Liver (tissue), 9 donors: Measurements from ENCODE around the gene SMARCE1. TPM values are rescaled to one million over a fixed set of nuclear protein-coding genes. Genes with fewer than 3 reads are reported as not detected.

Source experiments
- DNase-seq: peaks from one replicate; pipeline ENCODE4 v3.0.0-alpha.2; 2017; ENCODE audit warnings: low spot score
- H3K27ac ChIP-seq, 2 donors: one replicate each; pipeline ENCODE4 v1.7.0; 2013; ENCODE audit warnings: inconsistent platforms in 2 of 2, low read length in 2 of 2, control low read depth in 1 of 2, low read depth in 1 of 2, mild to moderate bottlenecking in 1 of 2
- H3K27me3 ChIP-seq, 4 donors: one replicate each; pipeline versions ENCODE4 v1.6.1 to v1.7.0; 2013; ENCODE audit warnings: low read length in 3 of 4, inconsistent platforms in 1 of 4, mild to moderate bottlenecking in 1 of 4, moderate library complexity in 1 of 4; ENCODE audit not compliant: control insufficient read depth in 4 of 4, insufficient read depth in 4 of 4
- H3K36me3 ChIP-seq, 4 donors: one replicate each; pipeline versions ENCODE4 v1.6.1 to v1.7.0; 2013; ENCODE audit warnings: low read length in 3 of 4, mild to moderate bottlenecking in 3 of 4, low read depth in 1 of 4, moderate library complexity in 1 of 4; ENCODE audit not compliant: control insufficient read depth in 4 of 4, insufficient read depth in 3 of 4
- H3K4me1 ChIP-seq, 4 donors: one replicate each; pipeline versions ENCODE4 v1.6.1 to v1.7.0; 2013; ENCODE audit warnings: low read length in 3 of 4, mild to moderate bottlenecking in 3 of 4, moderate library complexity in 1 of 4; ENCODE audit not compliant: control insufficient read depth in 4 of 4, insufficient read depth in 4 of 4
- H3K4me3 ChIP-seq, 3 donors: one replicate each; pipeline versions ENCODE4 v1.6.1 to v1.7.0; 2013; ENCODE audit warnings: low read length in 3 of 3, control low read depth in 1 of 3, low read depth in 1 of 3, mild to moderate bottlenecking in 1 of 3
- H3K9ac ChIP-seq, 2 donors: one replicate each; pipeline ENCODE4 v1.7.0; 2013; ENCODE audit warnings: low read length in 2 of 2, mild to moderate bottlenecking in 2 of 2, moderate library complexity in 2 of 2, control low read depth in 1 of 2, low read depth in 1 of 2
- H3K9me3 ChIP-seq, 4 donors: one replicate each; pipeline versions ENCODE4 v1.6.1 to v1.7.0; 2013; ENCODE audit warnings: low read length in 3 of 4; ENCODE audit not compliant: control insufficient read depth in 4 of 4
- EGR1 ChIP-seq, 2 donors: IDR thresholded peaks; 2 replicates each; pipeline ENCODE4 v1.6.1; 2016 to 2018; ENCODE audit warnings: antibody characterized with exemption in 2 of 2, low read depth in 2 of 2
- FOXA1 ChIP-seq: IDR thresholded peaks from 2 replicates; pipeline ENCODE4 v1.6.1; 2016; ENCODE audit warnings: antibody characterized with exemption
- FOXA2 ChIP-seq: IDR thresholded peaks from 2 replicates; pipeline ENCODE4 v1.6.1; 2016; ENCODE audit warnings: antibody characterized with exemption
- GABPA ChIP-seq, 2 donors: IDR thresholded peaks in 1 of 2; conservative IDR thresholded peaks in 1 of 2; 2 replicates each; pipeline ENCODE4 v1.6.1; 2016; ENCODE audit warnings: antibody characterized with exemption in 2 of 2, mild to moderate bottlenecking in 1 of 2, moderate library complexity in 1 of 2
- HNF4G ChIP-seq: IDR thresholded peaks from 2 replicates; pipeline ENCODE4 v1.6.1; 2016; ENCODE audit warnings: antibody characterized with exemption
- JUND ChIP-seq, 2 donors: IDR thresholded peaks; 2 replicates each; pipeline ENCODE4 v1.6.1; 2016; ENCODE audit warnings: antibody characterized with exemption in 2 of 2
- MAX ChIP-seq: IDR thresholded peaks from 2 replicates; pipeline ENCODE4 v1.6.1; 2016; ENCODE audit warnings: antibody characterized with exemption
- NR2F2 ChIP-seq: IDR thresholded peaks from 2 replicates; pipeline ENCODE4 v1.6.1; 2016; ENCODE audit warnings: antibody characterized with exemption
- RAD21 ChIP-seq, 2 donors: IDR thresholded peaks; 2 replicates each; pipeline ENCODE4 v1.6.1; 2016; ENCODE audit warnings: antibody characterized with exemption in 2 of 2, mild to moderate bottlenecking in 2 of 2
- RXRA ChIP-seq, 2 donors: IDR thresholded peaks; 2 replicates each; pipeline ENCODE4 v1.6.1; 2017 to 2018; ENCODE audit warnings: antibody characterized with exemption in 2 of 2, mild to moderate bottlenecking in 1 of 2
- SP1 ChIP-seq: IDR thresholded peaks from 2 replicates; pipeline ENCODE4 v1.6.1; 2018; ENCODE audit warnings: antibody characterized with exemption, mild to moderate bottlenecking
- TAF1 ChIP-seq: conservative IDR thresholded peaks from 2 replicates; pipeline ENCODE4 v1.6.1; 2016; ENCODE audit warnings: antibody characterized with exemption, mild to moderate bottlenecking
- YY1 ChIP-seq: IDR thresholded peaks from 2 replicates; pipeline ENCODE4 v1.6.1; 2016; ENCODE audit warnings: antibody characterized with exemption, mild to moderate bottlenecking
- ZBTB33 ChIP-seq: IDR thresholded peaks from 2 replicates; pipeline ENCODE4 v1.6.1; 2016; ENCODE audit warnings: antibody characterized with exemption
- WGBS: extraction: QIAGEN DNeasy Blood & Tissue Kit; methylation state at CpG from one replicate; pipeline ENCODE4 v1.1.7; 2013; 5-methylcytosine and 5-hydroxymethylcytosine counted together
- polyA plus RNA-seq, 2 donors: library from polyadenylated mRNA; stranded (reverse) in 1 of 2; unstranded in 1 of 2; fragments of 200-250 nt in 1 of 2; fragments of >200 nt in 1 of 2; fragmentation: Nextera tagmentation in 1 of 2; extraction: Ambion mirVana in 1 of 2; gene quantifications; one replicate each; pipeline versions ENCODE4 v1.2.1 to v1.2.3, GENCODE V29; 2013 to 2015
- total RNA-seq, 2 donors: library from RNA; depleted of rRNA; stranded (reverse); fragments of >200 nt; gene quantifications; one replicate each; pipeline ENCODE4 v1.2.3, GENCODE V29; 2014
- TF ChIP-seq, protein P1 (sequence below): IDR thresholded peaks from 2 replicates; pipeline ENCODE4 v1.6.1; 2016; ENCODE audit warnings: antibody characterized with exemption, mild to moderate bottlenecking
- TF ChIP-seq, protein P2 (sequence below): fragments of 150-350 bp; IDR thresholded peaks from 2 replicates; pipeline ENCODE4 v1.5.1; 2017; ENCODE audit warnings: improper control_type of control experiment, low read depth, low read length; ENCODE audit not compliant: missing input control
- donor health status: healthy.
- donor health status: healthy.
- donor health status: healthy.
- donor health status: healthy.
- donor health status: healthy.

Gene SMARCE1
- total and polyA plus RNA-seq, 4 donors: 25.0 to 40.8 (median 36.3) TPM

DNA sequence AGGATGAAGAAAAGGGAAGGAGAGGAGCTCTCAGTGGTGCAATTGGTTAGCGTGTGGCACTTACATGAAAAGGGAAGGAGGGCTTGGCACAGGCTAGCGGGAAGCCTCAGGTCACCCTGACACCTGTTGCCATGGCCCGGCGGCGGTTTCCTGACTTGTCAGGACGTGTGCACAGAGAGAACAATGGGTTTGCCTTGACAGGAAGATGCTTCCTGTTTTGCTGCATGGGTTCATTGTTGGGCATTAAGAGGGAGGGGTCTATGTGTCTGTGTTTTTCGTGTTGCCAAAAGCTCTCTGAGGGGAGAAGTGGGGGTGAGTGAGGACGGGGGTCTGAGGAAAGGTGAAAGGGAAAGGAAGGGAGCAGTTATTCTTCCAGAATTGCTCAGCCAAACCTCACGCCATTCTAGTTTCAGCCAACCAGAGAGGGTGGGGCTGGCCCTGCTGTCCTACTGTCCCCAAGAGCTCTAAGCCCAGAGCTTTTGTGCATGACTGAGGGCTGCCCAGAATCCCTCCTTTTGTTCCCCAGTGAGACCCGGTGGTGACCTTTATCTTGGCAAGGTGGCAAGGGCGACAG lies 65.2 kb downstream of the SMARCE1 start:
- H3K9ac ChIP-seq: no peak overlapping the region

DNA sequence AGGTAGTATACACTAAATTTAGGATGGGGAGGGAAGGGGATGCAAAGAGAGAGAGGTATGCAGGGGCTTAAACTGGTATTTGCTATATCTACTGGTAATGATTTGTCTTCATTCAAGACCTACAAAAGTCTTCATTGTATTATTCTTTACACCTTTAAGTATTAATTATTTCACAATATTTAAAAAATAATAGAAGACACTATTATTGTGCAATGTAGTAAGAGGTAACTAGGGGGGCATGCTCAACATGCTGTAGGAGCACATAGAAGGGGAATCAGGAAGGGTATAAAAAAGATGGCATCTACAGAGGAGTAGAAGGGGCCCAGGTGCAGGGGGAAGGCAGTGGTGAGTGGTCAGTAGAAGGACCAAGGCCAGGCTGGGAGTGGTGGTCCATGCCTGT lies 67.5 kb downstream of the SMARCE1 start:
- no peak overlapping the region for H3K27ac ChIP-seq
- TF ChIP-seq EGR1 (IDR thresholded peaks at IDR 0.05; ENCODE audit: low read depth in 2 of 2) (no peak), FOXA2 (no peak), HNF4G (no peak), FOXA1 (no peak), ZBTB33 (no peak)
- TF ChIP-seq, protein P1, sequence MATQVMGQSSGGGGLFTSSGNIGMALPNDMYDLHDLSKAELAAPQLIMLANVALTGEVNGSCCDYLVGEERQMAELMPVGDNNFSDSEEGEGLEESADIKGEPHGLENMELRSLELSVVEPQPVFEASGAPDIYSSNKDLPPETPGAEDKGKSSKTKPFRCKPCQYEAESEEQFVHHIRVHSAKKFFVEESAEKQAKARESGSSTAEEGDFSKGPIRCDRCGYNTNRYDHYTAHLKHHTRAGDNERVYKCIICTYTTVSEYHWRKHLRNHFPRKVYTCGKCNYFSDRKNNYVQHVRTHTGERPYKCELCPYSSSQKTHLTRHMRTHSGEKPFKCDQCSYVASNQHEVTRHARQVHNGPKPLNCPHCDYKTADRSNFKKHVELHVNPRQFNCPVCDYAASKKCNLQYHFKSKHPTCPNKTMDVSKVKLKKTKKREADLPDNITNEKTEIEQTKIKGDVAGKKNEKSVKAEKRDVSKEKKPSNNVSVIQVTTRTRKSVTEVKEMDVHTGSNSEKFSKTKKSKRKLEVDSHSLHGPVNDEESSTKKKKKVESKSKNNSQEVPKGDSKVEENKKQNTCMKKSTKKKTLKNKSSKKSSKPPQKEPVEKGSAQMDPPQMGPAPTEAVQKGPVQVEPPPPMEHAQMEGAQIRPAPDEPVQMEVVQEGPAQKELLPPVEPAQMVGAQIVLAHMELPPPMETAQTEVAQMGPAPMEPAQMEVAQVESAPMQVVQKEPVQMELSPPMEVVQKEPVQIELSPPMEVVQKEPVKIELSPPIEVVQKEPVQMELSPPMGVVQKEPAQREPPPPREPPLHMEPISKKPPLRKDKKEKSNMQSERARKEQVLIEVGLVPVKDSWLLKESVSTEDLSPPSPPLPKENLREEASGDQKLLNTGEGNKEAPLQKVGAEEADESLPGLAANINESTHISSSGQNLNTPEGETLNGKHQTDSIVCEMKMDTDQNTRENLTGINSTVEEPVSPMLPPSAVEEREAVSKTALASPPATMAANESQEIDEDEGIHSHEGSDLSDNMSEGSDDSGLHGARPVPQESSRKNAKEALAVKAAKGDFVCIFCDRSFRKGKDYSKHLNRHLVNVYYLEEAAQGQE: no peak
- no peak overlapping the region for H3K9ac ChIP-seq
- no peaks in the 10 kb centered on the region for H3K4me1 ChIP-seq
- no peak for DNase-seq
- H3K9me3 ChIP-seq: no peaks in the 10 kb centered on the region
- H3K27me3 ChIP-seq: no peaks in the 10 kb centered on the region
- no peak overlapping the region for H3K4me3 ChIP-seq
- no peaks in the 10 kb centered on the region for H3K36me3 ChIP-seq

More for the DNA sequence above, 65.2 kb downstream of the SMARCE1 start:
- peak overlapping the region in 1 of 2 donors; percentile 17 for H3K27ac ChIP-seq
- TF ChIP-seq NR2F2 (peak; percentile 67), RAD21 (IDR thresholded peaks at IDR 0.05) (no peak), GABPA (IDR thresholded peaks at IDR 0.05 in 1 of 2, conservative IDR thresholded peaks at IDR 0.05 in 1 of 2) (no peak), SP1 (peak; percentile 55), RXRA (IDR thresholded peaks at IDR 0.05) (peak in 1 of 2 donors; percentile 22)
- H3K4me1 ChIP-seq: no peaks in the 10 kb centered on the region
- WGBS: 50% methylated on average over 11 of the region's 11 CpGs
- H3K9me3 ChIP-seq: no peaks in the 10 kb centered on the region
- no peaks in the 10 kb centered on the region for H3K36me3 ChIP-seq
- no peaks in the 10 kb centered on the region for H3K27me3 ChIP-seq
- DNase-seq: no peak
- H3K4me3 ChIP-seq: no peak overlapping the region

DNA sequence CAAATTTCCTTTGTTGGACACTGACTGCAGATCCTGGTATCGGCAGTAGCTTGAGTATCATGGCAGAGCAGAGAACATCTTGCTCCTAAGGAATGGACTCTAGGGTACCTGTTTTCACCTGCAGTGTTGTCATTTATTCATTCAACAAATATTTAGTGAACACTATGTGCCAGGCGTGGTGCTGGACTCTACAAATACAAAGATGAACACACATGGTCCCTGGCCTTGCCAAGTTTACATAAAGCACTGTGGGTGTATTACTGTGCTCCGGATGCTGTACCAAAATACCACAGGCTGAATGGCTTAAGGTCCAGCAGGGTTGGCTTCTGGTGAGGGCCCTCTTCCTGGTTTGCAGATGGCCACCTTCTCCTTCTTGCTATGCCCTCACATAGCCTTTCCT lies 68.1 kb downstream of the SMARCE1 start:
- no peak overlapping the region for H3K4me3 ChIP-seq
- H3K4me1 ChIP-seq: no peaks in the 10 kb centered on the region
- DNase-seq: no peak
- no peak overlapping the region for H3K27ac ChIP-seq
- H3K27me3 ChIP-seq: no peaks in the 10 kb centered on the region
- no peaks in the 10 kb centered on the region for H3K36me3 ChIP-seq
- WGBS: 94% methylated on average over 3 of the region's 3 CpGs
- no peak overlapping the region for H3K9ac ChIP-seq
- TF ChIP-seq RAD21 (IDR thresholded peaks at IDR 0.05) (no peak), NR2F2 (no peak), GABPA (IDR thresholded peaks at IDR 0.05 in 1 of 2, conservative IDR thresholded peaks at IDR 0.05 in 1 of 2) (no peak), MAX (no peak), YY1 (no peak), EGR1 (IDR thresholded peaks at IDR 0.05; ENCODE audit: low read depth in 2 of 2) (no peak), TAF1 (no peak), JUND (IDR thresholded peaks at IDR 0.05) (no peak)
- TF ChIP-seq, protein P2, sequence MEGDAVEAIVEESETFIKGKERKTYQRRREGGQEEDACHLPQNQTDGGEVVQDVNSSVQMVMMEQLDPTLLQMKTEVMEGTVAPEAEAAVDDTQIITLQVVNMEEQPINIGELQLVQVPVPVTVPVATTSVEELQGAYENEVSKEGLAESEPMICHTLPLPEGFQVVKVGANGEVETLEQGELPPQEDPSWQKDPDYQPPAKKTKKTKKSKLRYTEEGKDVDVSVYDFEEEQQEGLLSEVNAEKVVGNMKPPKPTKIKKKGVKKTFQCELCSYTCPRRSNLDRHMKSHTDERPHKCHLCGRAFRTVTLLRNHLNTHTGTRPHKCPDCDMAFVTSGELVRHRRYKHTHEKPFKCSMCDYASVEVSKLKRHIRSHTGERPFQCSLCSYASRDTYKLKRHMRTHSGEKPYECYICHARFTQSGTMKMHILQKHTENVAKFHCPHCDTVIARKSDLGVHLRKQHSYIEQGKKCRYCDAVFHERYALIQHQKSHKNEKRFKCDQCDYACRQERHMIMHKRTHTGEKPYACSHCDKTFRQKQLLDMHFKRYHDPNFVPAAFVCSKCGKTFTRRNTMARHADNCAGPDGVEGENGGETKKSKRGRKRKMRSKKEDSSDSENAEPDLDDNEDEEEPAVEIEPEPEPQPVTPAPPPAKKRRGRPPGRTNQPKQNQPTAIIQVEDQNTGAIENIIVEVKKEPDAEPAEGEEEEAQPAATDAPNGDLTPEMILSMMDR: no peak
- no peaks in the 10 kb centered on the region for H3K9me3 ChIP-seq
